Posterior cingulate gyrus (tissue), 11 donors: ENCODE data around the gene MRPL21.
"Not testable (repeated sequence)": the region's sequence is repeated elsewhere in the genome, so short reads cannot be mapped to it uniquely, and the experiment has no call there.

Experiments
- DNase-seq, 10 donors: peaks; one replicate each; pipeline versions ENCODE4 v3.0.0 to v3.0.0-alpha.2; 2020 to 2021; ENCODE audit warnings: mixed read lengths in 3 of 10
- intact Hi-C: fragments of 100-400 bp; cut with DNase I; formaldehyde crosslinking; loops from one replicate; pipeline ENCODE4 v1.15.1; 2023

MRPL21 gene

GRCh38 chr11:68914761-68915160 is 11.1 kb upstream of the MRPL21 start:
- intact Hi-C loops, result no loop called here
- DNase-seq, result peak in 2 of 10 donors; percentile 12 to 39

- peak in 3 of 10 donors; percentile 3 to 62 (median 53) for DNase-seq
- intact Hi-C loops, result no loop called here
Observed at GRCh38 chr11:68913188-68913587, 9.6 kb upstream of the MRPL21 start.

- intact Hi-C loops, result no loop called here
- DNase-seq, result peak in 1 of 10 donors; percentile 31
Observed at GRCh38 chr11:68912254-68912653, 8.6 kb upstream of the MRPL21 start.

GRCh38 chr11:68911731-68912130 is 8.1 kb upstream of the MRPL21 start:
- peak in 3 of 10 donors; percentile 43 to 63 (median 51) for DNase-seq
- intact Hi-C loops, result no loop called here

- DNase-seq, result peak in 2 of 10 donors; percentile 14 to 44
- intact Hi-C loops, result no loop called here
Observed at GRCh38 chr11:68910965-68911364, 7.3 kb upstream of the MRPL21 start.

GRCh38 chr11:68908273-68908672 is 4.6 kb upstream of the MRPL21 start:
- peak in 2 of 10 donors; percentile 14 to 18 for DNase-seq
- intact Hi-C loops, result no loop called here

- DNase-seq, result peak in 3 of 10 donors; percentile 28 to 59 (median 38)
- intact Hi-C loops, result no loop called here
Observed at GRCh38 chr11:68905421-68906360, 2.1 kb upstream of the MRPL21 start.

GRCh38 chr11:68904248-68904847 is 716 bp upstream of the MRPL21 start:
- intact Hi-C loops, result no loop called here
- peak in 7 of 10 donors; percentile 6 to 86 (median 40) for DNase-seq

GRCh38 chr11:68900835-68901381 is 2.7 kb downstream of the MRPL21 start:
- intact Hi-C loops, result no loop called here
- DNase-seq, result peak in 3 of 10 donors; percentile 44 to 67 (median 49)

- intact Hi-C loops, result no loop called here
- peak in 2 of 10 donors; percentile 43 to 74 for DNase-seq
Observed at GRCh38 chr11:68897441-68897840, 6.2 kb downstream of the MRPL21 start.

- DNase-seq, result peak in 3 of 10 donors; percentile 40 to 78 (median 59)
- intact Hi-C loops, result no loop called here
Observed at GRCh38 chr11:68896171-68896959, 7.3 kb downstream of the MRPL21 start.

- intact Hi-C loops, result no loop called here
- peak in 3 of 10 donors; percentile 6 to 16 (median 10) for DNase-seq
Observed at GRCh38 chr11:68893282-68893681, 10.3 kb downstream of the MRPL21 start.

GRCh38 chr11:68892576-68892975 is 11.1 kb downstream of the MRPL21 start:
- intact Hi-C loops, result no loop called here
- peak in 2 of 10 donors; percentile 71 to 77 for DNase-seq

- intact Hi-C loops, result no loop called here
- DNase-seq, result peak in 2 of 10 donors; percentile 11 to 64
Observed at GRCh38 chr11:68891351-68891948, 12.2 kb downstream of the MRPL21 start.

- intact Hi-C loops, result no loop called here
- DNase-seq, result peak; percentile 30 to 92 (median 54)
Observed at GRCh38 chr11:68890490-68891231, 13.0 kb downstream of the MRPL21 start.

- DNase-seq, result peak in 2 of 10 donors; percentile 56 to 59
- intact Hi-C loops, result no loop called here
Observed at GRCh38 chr11:68889948-68890446, 13.6 kb downstream of the MRPL21 start.

GRCh38 chr11:68884827-68885226 is 18.8 kb downstream of the MRPL21 start:
- peak in 2 of 10 donors; percentile 21 to 22 for DNase-seq
- intact Hi-C loops, result not testable (repeated sequence)

GRCh38 chr11:68882391-68882790 is 21.2 kb downstream of the MRPL21 start:
- intact Hi-C loops, result no loop called here

GRCh38 chr11:68881320-68881719 is 22.3 kb downstream of the MRPL21 start:
- intact Hi-C loops, result no loop called here
- DNase-seq, result peak in 2 of 10 donors; percentile 4 to 10

More at GRCh38 chr11:68882391-68882790, 21.2 kb downstream of the MRPL21 start:
- DNase-seq, result peak in 3 of 10 donors; percentile 30 to 55 (median 54)
